Upper lobe of left lung (tissue), 4 donors: ENCODE data around the gene HNRNPR.

Source experiments
- CTCF ChIP-seq, 6 experiments: fragments of 450-650 bp in 4 of 6; fragments of 200-600 bp in 2 of 6; sonication (generic) in 2 of 6; IDR thresholded peaks; one replicate each; pipeline ENCODE4 v1.5.1; 2016 to 2019; ENCODE audit warnings: antibody characterized with exemption in 6 of 6
- POLR2A ChIP-seq, 4 donors: fragments of 450-650 bp; IDR thresholded peaks; one replicate each; pipeline ENCODE4 v1.5.1; 2016 to 2017; ENCODE audit warnings: antibody characterized with exemption in 4 of 4, mild to moderate bottlenecking in 2 of 4

- TF ChIP-seq POLR2A (IDR thresholded peaks at IDR 0.05), result no peak
- TF ChIP-seq CTCF (IDR thresholded peaks at IDR 0.05), result no peak
These were observed 33.1 kb upstream of the HNRNPR start for GRCh38 chr1:23376890-23377811.
